OCI-LY7 (cell line): ENCODE measurements around the gene CHD9NB. TPM values are rescaled to one million over a fixed set of nuclear protein-coding genes. Genes with fewer than 3 reads are reported as not detected.
"Not testable (repeated sequence)": the region's sequence is repeated elsewhere in the genome, so short reads cannot be mapped to it uniquely, and the experiment has no call there.

Experiments used
- BruUV-seq: library from RNA; stranded (reverse); fragments of 400-500 nt; replicated peaks from 2 replicates; lab custom pipeline; 2021; lab: Mats Ljungman, UMichigan
- CTCF ChIA-PET: fragments of 300-600 bp; sonication (Branson Sonifier 250); formaldehyde crosslinking; loops from one replicate; lab custom pipeline; 2022; ENCODE audit warnings: antibody characterized with exemption; ENCODE audit not compliant: unreplicated experiment; lab: Charles Lee
- POLR2A ChIA-PET: fragments of 300-600 bp; sonication (Branson Sonifier 250); formaldehyde crosslinking; loops from one replicate; lab custom pipeline; 2022; ENCODE audit warnings: antibody characterized with exemption; lab: Charles Lee
- DNase-seq: peaks from one replicate; pipeline ENCODE4 v3.0.0-alpha.2; 2015; ENCODE audit warnings: low spot score
- H2AFZ ChIP-seq: fragments of 200-600 bp; sonication (generic), shearing (Covaris generic); 2 replicates; pipeline ENCODE4 v1.6.1; 2014; ENCODE audit warnings: mild to moderate bottlenecking, antibody characterized with exemption, low read length, moderate library complexity
- H3K27ac ChIP-seq: fragments of 200-600 bp; sonication (generic); 2 replicates; pipeline ENCODE4 v1.5.1; 2014; ENCODE audit warnings: mixed run types, low read depth, mild to moderate bottlenecking, moderate library complexity, low read length, inconsistent platforms; ENCODE audit not compliant: poor library complexity, severe bottlenecking
- H3K36me3 ChIP-seq: fragments of 200-600 bp; sonication (generic); 2 replicates; pipeline ENCODE4 v1.6.1; 2014; ENCODE audit warnings: mild to moderate bottlenecking, antibody characterized with exemption, low read length, moderate library complexity, mixed read lengths; ENCODE audit not compliant: insufficient read depth
- H3K4me1 ChIP-seq: fragments of 200-600 bp; sonication (generic); 2 replicates; pipeline ENCODE4 v1.5.1; 2014; ENCODE audit warnings: mild to moderate bottlenecking, low read length; ENCODE audit not compliant: insufficient read depth, poor library complexity, severe bottlenecking
- H3K4me2 ChIP-seq: fragments of 200-600 bp; sonication (generic); 2 replicates; pipeline ENCODE4 v1.6.1; 2014; ENCODE audit warnings: mild to moderate bottlenecking, low read length
- H3K4me3 ChIP-seq: fragments of 200-600 bp; sonication (generic); 2 replicates; pipeline ENCODE4 v1.5.1; 2014; ENCODE audit warnings: mild to moderate bottlenecking, low read depth, low read length; ENCODE audit not compliant: poor library complexity, severe bottlenecking
- H3K79me2 ChIP-seq: fragments of 200-600 bp; sonication (generic); 2 replicates; pipeline ENCODE4 v1.6.1; 2016; ENCODE audit warnings: low read depth, mild to moderate bottlenecking, low read length, moderate library complexity, mixed read lengths; ENCODE audit not compliant: insufficient read depth
- H3K9me2 ChIP-seq: fragments of 200-600 bp; sonication (generic); 2 replicates; pipeline ENCODE4 v1.6.1; 2016; ENCODE audit warnings: mild to moderate bottlenecking, low read length, mixed read lengths; ENCODE audit not compliant: insufficient read depth
- H3K9me3 ChIP-seq: fragments of 200-600 bp; sonication (generic); 2 replicates; pipeline ENCODE4 v1.6.1; 2014; ENCODE audit warnings: mild to moderate bottlenecking, mixed run types, low read length, mixed read lengths
- H4K20me1 ChIP-seq: fragments of 200-600 bp; sonication (generic); 2 replicates; pipeline ENCODE4 v1.6.1; 2014; ENCODE audit warnings: mild to moderate bottlenecking, antibody characterized with exemption, low read length, moderate library complexity, mixed read lengths; ENCODE audit not compliant: insufficient read depth
- EZH2phosphoT487 ChIP-seq: fragments of 200-600 bp; sonication (generic); IDR thresholded peaks from 2 replicates; pipeline ENCODE4 v1.6.1; 2018; ENCODE audit warnings: low read depth, borderline replicate concordance, mild to moderate bottlenecking, mixed run types, antibody characterized with exemption, low read length, moderate library complexity, mixed read lengths
- intact Hi-C: fragments of 100-400 bp; cut with micrococcal nuclease; formaldehyde crosslinking; loops from one replicate; pipeline ENCODE4 v1.10.0; 2022; ENCODE audit not compliant: unreplicated experiment
- total RNA-seq, 2 experiments: library from RNA; depleted of rRNA in 1 of 2; stranded (reverse); fragments of >200 nt in 1 of 2; shearing (Covaris generic) in 1 of 2; gene quantifications; 2 replicates each; pipeline ENCODE4 v1.2.3, GENCODE V29; 2014 to 2022
- TF ChIP-seq, protein P1 (sequence below): fragments of 200-600 bp; sonication (generic); conservative IDR thresholded peaks from 2 replicates; pipeline ENCODE4 v1.5.1; 2014; ENCODE audit warnings: mild to moderate bottlenecking, antibody characterized with exemption, low read length, moderate library complexity, mixed read lengths

Gene CHD9NB
- total RNA-seq, 2 experiments from 2014 or later = not detected

DNA sequence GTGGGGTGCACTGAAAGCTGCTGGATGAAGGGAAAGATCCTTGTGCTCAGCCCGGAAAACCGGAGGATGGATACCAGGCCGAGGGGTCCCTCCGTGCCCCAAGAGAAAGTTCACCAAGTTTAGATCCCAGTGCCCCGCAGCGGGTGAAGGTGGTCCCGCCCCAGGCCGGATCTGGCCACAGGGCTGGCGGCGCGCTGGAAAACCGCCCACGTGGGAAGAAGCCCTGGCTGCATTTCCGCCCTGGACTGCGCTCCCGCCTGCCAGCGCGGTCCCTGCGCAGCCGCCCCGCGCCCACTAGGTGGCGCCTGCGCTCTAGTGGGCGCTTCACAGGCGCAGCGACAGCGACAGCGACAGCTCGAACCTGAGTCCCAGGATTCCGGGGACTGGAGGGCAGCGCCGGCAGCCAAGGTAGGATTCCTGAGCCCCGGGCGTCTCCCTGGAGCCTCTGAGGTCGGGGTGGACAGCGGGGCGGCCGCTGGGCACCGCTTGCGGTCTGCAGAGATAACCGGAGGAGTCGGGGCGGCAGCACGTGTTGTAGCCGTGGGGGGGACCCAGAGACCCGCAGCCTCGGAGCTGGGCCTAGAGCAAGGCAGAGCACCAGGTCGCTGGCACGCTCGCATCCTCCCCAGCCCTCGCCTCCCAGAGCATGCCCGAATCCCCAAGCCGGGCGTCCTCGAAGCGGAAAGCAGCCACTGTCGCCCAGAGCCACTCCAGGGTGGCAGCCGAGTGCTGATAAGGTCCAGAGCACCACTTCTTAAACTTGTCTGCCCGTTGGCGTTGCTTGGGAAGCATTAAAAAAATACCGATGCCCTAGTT is 2.2 kb upstream of the CHD9NB start, which contains the start of gene CHD9:
Gene CHD9 (plus strand): TSS at position 322 of the 816 bp plus-strand sequence. CDS start 101,099 bp downstream, outside the sequence.
- Histone ChIP-seq H3K27ac (peak within 1 kb of the TSS; percentile 92), H3K79me2 (peaks cover 47% of the 10 kb centered on the region), H3K4me3 (peak within 1 kb of the TSS; percentile 77), H3K36me3 (no peaks in the 10 kb centered on the region), H4K20me1 (no peaks in the 10 kb centered on the region), H2AFZ (peak within 1 kb of the TSS; percentile 88; the same call in 1 of the 2 replicates), H3K9me2 (no peaks in the 10 kb centered on the region), H3K9me3 (no peaks in the 10 kb centered on the region), H3K4me2 (peak within 1 kb of the TSS; percentile 89), H3K4me1 (peaks cover 46% of the 10 kb centered on the region)
- DNase-seq = peak; percentile 91
- ChIA-PET POLR2A (interaction anchor here (0.5 to 6.0 kb wide), 9 partner anchors 11 to 396 kb away, joined by 3 to 77 read pairs (median 5); no protein-coding TSS in a partner anchor), CTCF (interaction anchor here (0.6 to 1.0 kb wide), 2 partner anchors 9 to 153 kb away, joined by 3 to 4 read pairs; no protein-coding TSS in a partner anchor)
- no peak for TF ChIP-seq EZH2phosphoT487
- TF ChIP-seq, protein P1, sequence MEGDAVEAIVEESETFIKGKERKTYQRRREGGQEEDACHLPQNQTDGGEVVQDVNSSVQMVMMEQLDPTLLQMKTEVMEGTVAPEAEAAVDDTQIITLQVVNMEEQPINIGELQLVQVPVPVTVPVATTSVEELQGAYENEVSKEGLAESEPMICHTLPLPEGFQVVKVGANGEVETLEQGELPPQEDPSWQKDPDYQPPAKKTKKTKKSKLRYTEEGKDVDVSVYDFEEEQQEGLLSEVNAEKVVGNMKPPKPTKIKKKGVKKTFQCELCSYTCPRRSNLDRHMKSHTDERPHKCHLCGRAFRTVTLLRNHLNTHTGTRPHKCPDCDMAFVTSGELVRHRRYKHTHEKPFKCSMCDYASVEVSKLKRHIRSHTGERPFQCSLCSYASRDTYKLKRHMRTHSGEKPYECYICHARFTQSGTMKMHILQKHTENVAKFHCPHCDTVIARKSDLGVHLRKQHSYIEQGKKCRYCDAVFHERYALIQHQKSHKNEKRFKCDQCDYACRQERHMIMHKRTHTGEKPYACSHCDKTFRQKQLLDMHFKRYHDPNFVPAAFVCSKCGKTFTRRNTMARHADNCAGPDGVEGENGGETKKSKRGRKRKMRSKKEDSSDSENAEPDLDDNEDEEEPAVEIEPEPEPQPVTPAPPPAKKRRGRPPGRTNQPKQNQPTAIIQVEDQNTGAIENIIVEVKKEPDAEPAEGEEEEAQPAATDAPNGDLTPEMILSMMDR = peak; percentile 94
- intact Hi-C loops = loop anchor here (1.0 to 5.0 kb wide), 5 partner anchors 75 to 447 kb away; partner anchors contain the start of gene AKTIP
- BruUV-seq = no TSS peak

- BruUV-seq = TSS peak; percentile 79
- intact Hi-C loops = no loop called here
- peak overlapping the region; percentile 92 for H3K27ac ChIP-seq
- H3K4me3 ChIP-seq = peak overlapping the region; percentile 77
- TF ChIP-seq, protein P1 = no peak
- no peak for TF ChIP-seq EZH2phosphoT487
- ChIA-PET POLR2A (interaction anchor here (0.7 to 6.0 kb wide), 5 partner anchors 46 to 229 kb away, joined by 3 to 77 read pairs (median 5); no protein-coding TSS in a partner anchor), CTCF (no interaction called here)
- H4K20me1 ChIP-seq = no peaks in the 10 kb centered on the region
- no peaks in the 10 kb centered on the region for H3K9me3 ChIP-seq
- peaks cover 38% of the 10 kb centered on the region for H3K4me1 ChIP-seq
- peaks cover 39% of the 10 kb centered on the region for H3K79me2 ChIP-seq
- H2AFZ ChIP-seq = peak overlapping the region; percentile 88; the same call in 1 of the 2 replicates
- no peaks in the 10 kb centered on the region for H3K9me2 ChIP-seq
- DNase-seq = peak; percentile 57
- H3K4me2 ChIP-seq = peak overlapping the region; percentile 89
- H3K36me3 ChIP-seq = no peaks in the 10 kb centered on the region
Observed at GRCh38 chr16:53053967-53054669, 1.4 kb upstream of the CHD9NB start.

GRCh38 chr16:53051255-53051654 is 1.4 kb downstream of the CHD9NB start:
- BruUV-seq, H3K4me2 ChIP-seq, DNase-seq, intact Hi-C loops, H3K27ac ChIP-seq, H3K4me3 ChIP-seq, H2AFZ ChIP-seq, CTCF ChIA-PET, H3K4me1 ChIP-seq, H4K20me1 ChIP-seq, H3K9me2 ChIP-seq, H3K36me3 ChIP-seq, H3K9me3 ChIP-seq: not testable (repeated sequence)
- peaks cover 11% of the 10 kb centered on the region for H3K79me2 ChIP-seq
- POLR2A ChIA-PET = interaction anchor here (0.6 kb wide), 1 partner anchor 14 kb away, joined by 3 read pairs; no protein-coding TSS in a partner anchor
